ENCODE data around the gene SMARCA2.

DNA sequence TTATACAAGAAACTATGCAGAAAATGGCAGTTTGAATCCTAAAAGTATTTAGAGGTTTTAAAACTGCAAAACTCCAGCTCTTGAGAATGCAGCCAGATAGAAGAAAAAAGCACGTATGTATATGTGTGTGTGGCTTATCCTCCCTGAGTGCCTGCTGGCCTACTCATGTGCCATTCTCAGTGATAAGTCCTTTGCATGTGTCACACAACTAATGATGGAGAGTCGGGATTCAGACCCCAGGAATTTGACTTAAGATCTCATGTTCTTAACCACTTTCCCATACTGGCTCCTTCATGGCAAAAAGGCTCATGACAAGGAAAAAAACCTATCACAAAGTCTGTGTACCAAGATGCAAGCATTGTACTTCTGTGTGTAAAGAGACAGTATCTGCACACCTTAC is 26.6 kb downstream of the SMARCA2 start:
- no peak for TF ChIP-seq CHD2 (IDR thresholded peaks at IDR 0.05; ENCODE audit: borderline replicate concordance, low read depth, low read length)
- no peak for TF ChIP-seq NR2F1 (conservative IDR thresholded peaks at IDR 0.05)
- TF ChIP-seq ZNF207 (IDR thresholded peaks at IDR 0.05; ENCODE audit: borderline replicate concordance) = no peak
- no peak for TF ChIP-seq EZH2 (IDR thresholded peaks at IDR 0.05; ENCODE audit: borderline replicate concordance, control insufficient read depth, low read depth, low read length)

Measured in GM12878 (cell line).